GM12874 (cell line): ENCODE data around the gene HSPA1L.

Source experiments
- TF ChIP-seq, protein P1 (sequence below): IDR thresholded peaks from 2 replicates; pipeline ENCODE4 v1.5.1; 2011; ENCODE audit warnings: low read depth, mild to moderate bottlenecking, control low read depth, low read length, moderate library complexity; ENCODE audit not compliant: insufficient read depth

Gene HSPA1L

DNA sequence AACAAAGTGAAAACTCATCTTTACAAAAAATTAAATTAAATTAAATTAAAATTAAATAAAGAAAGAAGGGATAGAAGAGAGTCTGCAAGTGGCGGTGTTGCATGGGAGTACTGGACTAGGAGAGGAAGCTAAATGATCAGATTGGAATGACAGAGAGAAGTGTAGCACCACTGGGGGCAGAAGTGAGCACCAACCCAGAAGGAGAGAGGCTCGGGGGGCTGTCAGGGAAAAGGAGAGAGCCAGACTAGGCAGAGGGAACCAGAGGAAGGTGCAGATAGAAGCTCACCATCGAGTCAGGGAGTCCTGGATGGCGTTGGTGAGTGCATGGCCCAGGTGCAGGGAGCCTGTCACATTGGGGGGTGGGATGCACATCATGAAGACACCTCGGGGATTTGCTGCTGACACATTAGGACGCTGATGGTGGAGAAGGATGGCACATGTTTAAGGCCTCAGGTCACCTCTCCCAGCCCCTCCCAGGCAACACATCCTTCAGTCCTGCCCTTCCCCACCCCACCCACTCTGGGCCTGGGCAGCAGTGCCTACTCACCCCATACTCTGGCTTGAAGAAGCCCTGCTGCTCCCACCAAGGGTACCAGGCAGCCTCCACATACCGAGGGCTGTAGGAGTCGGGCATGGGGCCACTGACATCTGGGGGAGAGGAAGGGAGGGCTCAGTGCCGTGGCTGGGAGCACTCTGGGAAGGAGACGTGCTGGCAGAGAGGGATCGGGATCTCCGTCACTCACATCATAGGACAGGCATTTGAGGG is 23.6 kb downstream of the HSPA1L start:
- TF ChIP-seq, protein P1, sequence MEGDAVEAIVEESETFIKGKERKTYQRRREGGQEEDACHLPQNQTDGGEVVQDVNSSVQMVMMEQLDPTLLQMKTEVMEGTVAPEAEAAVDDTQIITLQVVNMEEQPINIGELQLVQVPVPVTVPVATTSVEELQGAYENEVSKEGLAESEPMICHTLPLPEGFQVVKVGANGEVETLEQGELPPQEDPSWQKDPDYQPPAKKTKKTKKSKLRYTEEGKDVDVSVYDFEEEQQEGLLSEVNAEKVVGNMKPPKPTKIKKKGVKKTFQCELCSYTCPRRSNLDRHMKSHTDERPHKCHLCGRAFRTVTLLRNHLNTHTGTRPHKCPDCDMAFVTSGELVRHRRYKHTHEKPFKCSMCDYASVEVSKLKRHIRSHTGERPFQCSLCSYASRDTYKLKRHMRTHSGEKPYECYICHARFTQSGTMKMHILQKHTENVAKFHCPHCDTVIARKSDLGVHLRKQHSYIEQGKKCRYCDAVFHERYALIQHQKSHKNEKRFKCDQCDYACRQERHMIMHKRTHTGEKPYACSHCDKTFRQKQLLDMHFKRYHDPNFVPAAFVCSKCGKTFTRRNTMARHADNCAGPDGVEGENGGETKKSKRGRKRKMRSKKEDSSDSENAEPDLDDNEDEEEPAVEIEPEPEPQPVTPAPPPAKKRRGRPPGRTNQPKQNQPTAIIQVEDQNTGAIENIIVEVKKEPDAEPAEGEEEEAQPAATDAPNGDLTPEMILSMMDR: peak; percentile 71

DNA sequence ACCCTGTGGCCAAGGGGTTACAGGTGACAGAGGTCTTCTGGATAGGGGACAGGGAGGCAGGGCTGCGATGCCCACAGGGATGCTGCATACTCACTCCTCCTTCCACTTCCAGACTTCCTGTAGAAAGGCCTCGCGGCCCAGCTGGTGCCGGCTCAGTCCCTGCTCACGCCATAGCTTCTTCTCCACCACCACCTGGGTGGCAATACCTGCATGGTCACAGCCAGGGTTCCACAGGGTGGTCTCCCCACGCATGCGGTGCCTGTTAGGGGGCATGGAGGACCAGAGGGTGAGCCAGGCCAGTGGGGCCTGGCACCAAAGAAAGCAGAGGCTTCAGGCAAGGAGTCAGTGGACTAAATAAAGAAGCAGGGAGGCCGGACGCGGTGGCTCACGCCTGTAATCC is 29.6 kb downstream of the HSPA1L start:
- TF ChIP-seq, protein P1: no peak

DNA sequence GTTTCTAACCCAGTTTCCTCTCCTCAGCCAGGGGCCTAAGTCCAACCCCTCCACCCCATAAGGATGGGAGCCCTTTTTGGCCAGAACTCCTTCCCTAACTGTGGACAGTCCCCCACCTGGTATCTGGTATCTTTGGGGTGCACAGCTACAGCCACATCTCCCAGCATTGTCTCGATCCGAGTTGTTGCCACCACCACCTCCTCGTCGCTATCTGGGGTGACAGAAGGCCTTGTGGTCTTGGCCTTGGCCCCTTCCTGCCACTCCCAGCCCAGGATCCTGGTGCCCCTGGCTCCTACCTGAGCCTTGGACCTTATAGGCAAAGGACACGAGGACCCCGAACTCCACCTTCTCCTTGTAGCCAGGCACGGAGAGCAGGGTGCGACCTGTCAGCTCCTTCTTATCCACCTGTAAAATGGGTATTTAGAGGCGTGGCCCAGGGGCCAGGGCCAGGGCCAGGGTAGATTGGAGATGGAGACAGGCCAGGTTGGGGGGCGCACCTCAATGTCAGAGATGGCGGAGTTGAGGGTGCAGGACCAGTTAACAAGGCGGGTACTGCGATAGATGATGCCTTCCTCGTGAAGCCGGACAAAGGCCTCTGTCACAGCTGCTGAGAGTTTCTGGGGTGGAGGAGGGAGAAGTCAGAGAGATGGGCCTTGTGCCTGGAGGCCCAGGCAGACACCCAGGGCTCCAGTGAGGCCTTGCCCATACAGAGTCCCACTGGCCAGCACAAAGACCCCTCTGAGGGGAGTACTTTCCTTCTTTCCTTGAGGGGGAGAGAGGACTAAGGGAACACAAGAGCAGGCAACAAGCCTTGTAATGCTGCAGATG is 30.8 kb downstream of the HSPA1L start:
- TF ChIP-seq, protein P1: no peak

DNA sequence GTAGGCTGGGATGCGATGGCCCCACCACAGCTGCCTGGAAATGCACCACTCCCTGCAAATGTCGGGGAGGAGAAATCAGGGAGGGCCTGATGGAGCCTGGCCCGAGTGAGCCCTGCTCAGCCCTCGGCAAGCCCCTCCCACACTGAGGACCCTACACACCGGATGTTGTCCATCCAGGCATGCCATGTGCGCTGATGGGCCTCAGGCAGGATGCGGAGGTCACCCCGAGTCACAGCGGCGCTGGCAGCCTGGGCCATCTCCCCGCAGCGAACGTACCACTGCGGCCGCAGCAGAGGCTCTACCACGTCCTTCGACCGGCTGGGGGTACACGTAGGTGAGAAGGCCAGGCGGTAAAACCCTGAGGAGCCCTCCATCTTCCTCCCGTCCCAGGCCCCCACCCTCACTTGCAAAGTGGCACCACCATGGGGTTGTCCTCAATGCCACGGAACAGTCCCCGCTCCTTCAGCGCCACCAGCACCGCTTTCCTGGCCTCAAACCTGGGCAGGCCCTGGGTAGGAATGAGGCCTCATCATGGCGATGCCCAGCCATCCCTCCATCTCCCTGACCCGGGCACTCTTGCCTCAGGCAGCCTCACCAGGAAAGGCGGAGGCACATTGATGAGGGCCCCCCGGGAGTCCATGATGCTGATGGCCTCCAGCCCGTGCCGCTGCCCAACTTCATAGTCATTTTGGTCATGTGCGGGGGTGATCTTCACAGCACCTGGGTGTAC is 32.8 kb downstream of the HSPA1L start:
- TF ChIP-seq, protein P1: no peak

DNA sequence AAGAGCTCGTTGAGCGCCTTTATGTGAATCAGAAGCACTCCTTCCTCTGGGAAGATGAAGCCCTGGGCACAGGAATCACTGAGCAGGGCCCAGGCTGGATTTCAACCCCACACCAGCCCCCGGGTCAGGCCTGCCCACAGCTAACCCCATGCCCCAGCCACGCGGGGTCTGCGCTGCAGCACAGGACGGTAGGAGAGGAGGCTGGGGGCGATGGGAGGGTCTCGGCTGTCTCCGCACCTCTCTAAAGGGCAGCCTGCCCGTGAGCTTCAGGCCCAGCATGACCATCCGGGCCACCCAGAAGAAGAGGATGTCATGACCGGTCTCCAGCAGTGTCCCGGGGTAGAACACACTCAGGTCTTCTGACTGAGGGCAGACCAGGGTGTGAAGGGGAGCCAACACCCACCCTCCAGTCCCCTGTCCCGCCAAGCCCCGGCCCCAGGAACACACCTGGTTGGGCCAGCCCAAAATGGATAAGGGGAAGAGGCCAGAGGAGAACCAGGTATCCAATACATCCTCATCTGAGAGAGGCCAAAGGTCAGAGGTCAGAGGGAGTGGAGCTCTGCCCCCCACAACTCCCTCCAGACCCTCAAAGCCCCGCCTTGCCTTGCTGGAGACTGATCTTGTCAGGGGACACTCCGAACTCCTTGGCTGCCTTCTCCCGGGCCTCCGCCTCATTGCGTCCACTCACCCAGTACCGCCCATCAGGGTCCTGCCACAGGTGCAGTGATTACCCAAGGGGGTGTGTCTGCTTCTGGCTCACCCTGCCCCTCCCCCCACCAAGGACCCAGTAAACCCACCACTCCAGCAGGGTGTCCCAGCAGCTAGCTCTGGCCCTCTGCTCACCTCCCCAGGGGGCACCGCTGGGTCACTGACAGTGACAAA is 33.6 kb downstream of the HSPA1L start:
- TF ChIP-seq, protein P1: no peak

DNA sequence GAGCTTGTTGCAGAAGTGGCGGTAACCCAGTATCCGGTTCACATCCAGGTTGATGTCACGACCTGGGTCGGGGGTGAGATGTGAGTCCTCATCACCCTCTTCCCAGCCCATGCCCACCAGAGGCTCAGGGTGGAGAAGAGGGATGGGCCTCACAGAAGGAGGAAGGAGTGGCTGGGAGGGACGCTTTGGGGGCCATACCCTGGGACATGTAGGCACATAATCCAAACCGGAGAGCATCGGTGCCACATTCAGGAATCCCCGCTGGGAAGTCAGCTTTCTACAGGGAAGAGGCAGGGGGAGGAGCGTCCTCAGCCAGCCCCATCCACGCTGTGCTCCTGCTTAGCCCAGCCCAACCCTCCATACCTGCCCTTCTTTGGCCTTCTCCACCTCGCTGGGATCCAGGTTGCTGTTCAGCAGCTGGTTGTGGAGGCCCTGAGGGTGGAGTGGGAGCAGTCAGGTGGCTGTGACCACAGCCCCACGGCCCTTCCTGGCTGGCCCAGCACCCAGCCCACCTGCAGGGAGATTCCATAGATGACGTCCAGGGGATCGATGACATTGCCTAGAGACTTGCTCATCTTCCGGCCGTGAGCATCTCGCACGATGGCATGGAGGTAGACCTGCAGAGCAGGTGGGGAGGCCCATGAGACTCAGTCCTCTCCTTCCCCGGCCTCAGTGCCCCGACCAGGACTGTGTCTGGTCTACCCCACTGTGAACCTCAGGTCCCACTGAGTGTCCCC is 34.4 kb downstream of the HSPA1L start:
- TF ChIP-seq, protein P1: no peak
